Right lobe of liver (tissue), 6 donors: ENCODE measurements around the gene DENND4A. TPM values are rescaled to one million over a fixed set of nuclear protein-coding genes. Genes with fewer than 3 reads are reported as not detected.

ENCODE experiments used
- ATAC-seq, 4 donors: fragments of 200-7000 bp; cut with Tn5 transposase; one replicate each; pipeline ENCODE4 v1.9.1; 2020; ENCODE audit warnings: mild to moderate bottlenecking in 4 of 4, moderate library complexity in 4 of 4
- DNase-seq, 3 donors: peaks; one replicate each; pipeline ENCODE4 v3.0.0-alpha.2; 2020
- H3K27ac ChIP-seq, 3 donors: fragments of 200-600 bp; one replicate each; pipeline ENCODE4 v1.8.0; 2022
- H3K27me3 ChIP-seq, 2 donors: fragments of 200-600 bp; one replicate each; pipeline ENCODE4 v1.8.0; 2022
- H3K36me3 ChIP-seq, 4 donors: fragments of 200-600 bp; sonication (generic) in 1 of 4; one replicate each; pipeline versions ENCODE4 v1.5.1 to v1.8.0; 2017 to 2022; ENCODE audit warnings: control low read depth in 1 of 4
- H3K4me1 ChIP-seq, 4 donors: fragments of 200-600 bp; sonication (generic) in 1 of 4; one replicate each; pipeline versions ENCODE4 v1.5.1 to v1.8.0; 2017 to 2022; ENCODE audit warnings: control low read depth in 1 of 4
- H3K4me3 ChIP-seq, 3 donors: fragments of 200-600 bp; one replicate each; pipeline ENCODE4 v1.8.0; 2022
- H3K9me3 ChIP-seq, 4 donors: fragments of 200-600 bp; sonication (generic) in 1 of 4; one replicate each; pipeline versions ENCODE4 v1.5.1 to v1.8.0; 2017 to 2022; ENCODE audit warnings: control low read depth in 1 of 4
- POLR2A ChIP-seq: fragments of 450-650 bp; IDR thresholded peaks from one replicate; pipeline ENCODE4 v1.6.1; 2017; ENCODE audit warnings: antibody characterized with exemption, mild to moderate bottlenecking
- WGBS: methylation state at CpG from one replicate; pipeline ENCODE4 v1.1.6; 2018; ENCODE audit warnings: low coverage, low lambda C conversion rate; ENCODE audit not compliant: insufficient coverage; ENCODE audit errors: missing lambda C conversion rate; 5-methylcytosine and 5-hydroxymethylcytosine counted together
- intact Hi-C, 2 donors: fragments of 100-400 bp; cut with DNase I; formaldehyde crosslinking; loops; one replicate each; pipeline versions ENCODE4 v1.11.2 to v1.14.1; 2022
- total RNA-seq, 6 experiments: library from RNA; depleted of rRNA in 2 of 6; stranded (reverse); fragments of >200 nt in 2 of 6; fragmentation: NEBNext Ultra II Directional in 3 of 6; extraction: Animal tissue kit (Norgen Biotek cat#: 25700) in 3 of 6; gene quantifications; one replicate each; pipeline versions ENCODE4 v1.1.0 to v1.2.4, GENCODE V29; 2016 to 2023
- TF ChIP-seq, protein P1 (sequence below), 4 donors: fragments of 200-600 bp in 3 of 4; fragments of 450-650 bp in 1 of 4; IDR thresholded peaks; one replicate each; pipeline versions ENCODE4 v1.5.1 to v1.8.0; 2016 to 2022; ENCODE audit warnings: antibody characterized with exemption in 4 of 4, mild to moderate bottlenecking in 2 of 4
- donor health status: DM: no; HTN: yes; CAD: no.
- donor health status: DM: no; HTN: no; CAD: no.
- donor health status: DM: no; HTN: no; CAD: no.
- donor health status: DM: no; HTN: yes; CAD: no.
- donor health status: DM: no; HTN: yes; CAD: no.

DENND4A gene
- total RNA-seq, 6 experiments from 2014 or later: 12.7 to 32.4 (median 21.5) TPM

DNA sequence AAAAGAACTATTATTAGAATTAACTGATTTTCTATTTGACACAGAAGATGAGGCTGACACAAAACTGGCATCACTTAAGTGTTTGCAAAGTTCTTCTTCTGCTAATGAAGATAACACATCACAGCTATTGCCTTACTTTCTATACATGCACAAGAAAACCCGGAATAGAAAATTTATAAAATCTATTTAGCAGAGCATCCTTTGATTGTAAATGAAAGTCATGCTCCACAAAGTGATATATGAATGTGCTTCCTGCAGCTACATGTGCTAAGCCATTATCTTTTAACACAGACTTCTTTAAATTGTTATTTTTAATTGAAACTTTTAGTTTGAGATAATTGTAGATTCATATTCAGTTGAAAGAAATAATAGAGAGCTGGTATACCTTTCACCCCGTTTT lies 27.0 kb downstream of the DENND4A start:
- 64% methylated on average over 2 of the region's 2 CpGs for WGBS
- Histone ChIP-seq H3K4me1 (peaks cover 0 to 16% (median 5%) of the 10 kb centered on the region in 4 donors), H3K4me3 (no peak overlapping the region)

DNA sequence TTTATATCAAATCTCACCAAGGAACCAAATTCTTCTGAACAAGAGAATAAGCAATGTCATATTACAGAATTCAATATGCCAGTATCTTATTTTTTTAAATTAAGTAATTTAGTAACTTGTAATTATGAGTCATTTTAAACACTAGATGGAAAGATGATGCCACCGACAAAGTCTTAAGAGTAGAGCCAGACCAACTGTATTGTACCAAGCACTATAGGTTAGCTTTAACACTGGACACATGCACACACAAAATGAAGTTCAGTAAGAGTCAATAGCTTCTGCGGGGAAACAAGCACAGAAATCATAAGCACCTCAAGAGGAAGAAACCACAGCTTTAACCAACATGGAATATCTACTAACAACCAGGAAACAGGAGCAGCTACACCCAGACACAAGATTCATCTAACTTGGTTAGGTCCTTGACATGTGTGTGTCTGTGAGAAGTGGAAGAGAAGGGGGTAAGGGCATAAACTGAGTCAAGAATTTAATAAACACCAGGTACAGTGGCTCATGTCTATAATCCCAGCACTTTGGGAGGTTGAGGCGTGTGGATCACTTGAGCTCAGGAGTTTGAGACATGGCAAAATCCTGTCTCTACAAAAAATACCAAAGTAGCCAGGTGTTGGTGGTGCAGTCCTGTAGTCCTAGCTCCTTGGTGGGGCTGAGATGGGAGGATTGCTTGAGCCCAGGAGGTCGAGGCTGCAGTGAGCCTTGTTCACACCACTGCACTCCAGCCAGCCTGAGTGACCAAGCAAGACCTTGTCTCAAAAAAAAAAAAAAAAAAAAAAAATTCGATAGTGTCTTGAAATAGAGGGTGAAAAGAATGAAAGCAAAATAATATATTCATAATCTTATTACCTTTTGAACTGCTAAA lies 28.9 kb downstream of the DENND4A start:
- no peaks in the 10 kb centered on the region for H3K9me3 ChIP-seq
- no peak overlapping the region for H3K27ac ChIP-seq
- no peaks in the 10 kb centered on the region for H3K36me3 ChIP-seq
- intact Hi-C loops: no loop called here
- H3K4me1 ChIP-seq: peaks cover 0 to 7% (median 0%) of the 10 kb centered on the region in 4 donors
- TF ChIP-seq POLR2A: no peak
- TF ChIP-seq, protein P1, sequence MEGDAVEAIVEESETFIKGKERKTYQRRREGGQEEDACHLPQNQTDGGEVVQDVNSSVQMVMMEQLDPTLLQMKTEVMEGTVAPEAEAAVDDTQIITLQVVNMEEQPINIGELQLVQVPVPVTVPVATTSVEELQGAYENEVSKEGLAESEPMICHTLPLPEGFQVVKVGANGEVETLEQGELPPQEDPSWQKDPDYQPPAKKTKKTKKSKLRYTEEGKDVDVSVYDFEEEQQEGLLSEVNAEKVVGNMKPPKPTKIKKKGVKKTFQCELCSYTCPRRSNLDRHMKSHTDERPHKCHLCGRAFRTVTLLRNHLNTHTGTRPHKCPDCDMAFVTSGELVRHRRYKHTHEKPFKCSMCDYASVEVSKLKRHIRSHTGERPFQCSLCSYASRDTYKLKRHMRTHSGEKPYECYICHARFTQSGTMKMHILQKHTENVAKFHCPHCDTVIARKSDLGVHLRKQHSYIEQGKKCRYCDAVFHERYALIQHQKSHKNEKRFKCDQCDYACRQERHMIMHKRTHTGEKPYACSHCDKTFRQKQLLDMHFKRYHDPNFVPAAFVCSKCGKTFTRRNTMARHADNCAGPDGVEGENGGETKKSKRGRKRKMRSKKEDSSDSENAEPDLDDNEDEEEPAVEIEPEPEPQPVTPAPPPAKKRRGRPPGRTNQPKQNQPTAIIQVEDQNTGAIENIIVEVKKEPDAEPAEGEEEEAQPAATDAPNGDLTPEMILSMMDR (IDR thresholded peaks at IDR 0.05): no peak
- H3K4me3 ChIP-seq: no peak overlapping the region
- no peak for DNase-seq
- 65% methylated on average over 4 of the region's 5 CpGs for WGBS
- ATAC-seq: no peak
- H3K27me3 ChIP-seq: no peaks in the 10 kb centered on the region

More for the DNA sequence above, 27.0 kb downstream of the DENND4A start:
- Histone ChIP-seq H3K9me3 (no peaks in the 10 kb centered on the region), H3K36me3 (no peaks in the 10 kb centered on the region), H3K27me3 (no peaks in the 10 kb centered on the region), H3K27ac (no peak overlapping the region)
- DNase-seq (no peak), ATAC-seq (no peak)
- no peak for TF ChIP-seq POLR2A
- intact Hi-C loops: no loop called here

DNA sequence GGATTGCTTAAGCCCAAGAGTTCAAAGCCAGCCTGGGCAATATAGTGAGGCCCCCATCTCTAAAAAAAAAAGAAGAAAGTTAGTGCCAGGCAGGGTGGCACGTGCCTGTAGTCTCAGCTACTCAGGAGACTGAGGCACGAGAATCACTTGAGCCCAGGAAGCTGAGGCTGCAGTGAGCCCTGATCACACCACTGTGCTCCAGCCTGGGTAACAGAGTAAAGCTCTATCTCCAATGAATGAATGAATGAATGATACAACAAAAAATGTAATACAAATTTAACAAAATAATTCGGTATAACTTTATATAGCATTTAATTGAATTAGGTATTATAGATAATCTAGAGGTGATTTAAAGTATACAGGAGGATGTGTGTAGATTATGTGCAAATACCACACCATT lies 29.7 kb downstream of the DENND4A start:
- no peak overlapping the region for H3K4me3 ChIP-seq
- no peak for TF ChIP-seq POLR2A
- TF ChIP-seq, protein P1 (IDR thresholded peaks at IDR 0.05): no peak
- no peaks in the 10 kb centered on the region for H3K36me3 ChIP-seq
- intact Hi-C loops: no loop called here
- WGBS: 79% methylated on average over 3 of the region's 3 CpGs
- H3K27ac ChIP-seq: no peak overlapping the region
- H3K4me1 ChIP-seq: peaks cover 0 to 7% (median 0%) of the 10 kb centered on the region in 4 donors
- no peaks in the 10 kb centered on the region for H3K9me3 ChIP-seq
- H3K27me3 ChIP-seq: no peaks in the 10 kb centered on the region
- DNase-seq (no peak), ATAC-seq (no peak)

DNA sequence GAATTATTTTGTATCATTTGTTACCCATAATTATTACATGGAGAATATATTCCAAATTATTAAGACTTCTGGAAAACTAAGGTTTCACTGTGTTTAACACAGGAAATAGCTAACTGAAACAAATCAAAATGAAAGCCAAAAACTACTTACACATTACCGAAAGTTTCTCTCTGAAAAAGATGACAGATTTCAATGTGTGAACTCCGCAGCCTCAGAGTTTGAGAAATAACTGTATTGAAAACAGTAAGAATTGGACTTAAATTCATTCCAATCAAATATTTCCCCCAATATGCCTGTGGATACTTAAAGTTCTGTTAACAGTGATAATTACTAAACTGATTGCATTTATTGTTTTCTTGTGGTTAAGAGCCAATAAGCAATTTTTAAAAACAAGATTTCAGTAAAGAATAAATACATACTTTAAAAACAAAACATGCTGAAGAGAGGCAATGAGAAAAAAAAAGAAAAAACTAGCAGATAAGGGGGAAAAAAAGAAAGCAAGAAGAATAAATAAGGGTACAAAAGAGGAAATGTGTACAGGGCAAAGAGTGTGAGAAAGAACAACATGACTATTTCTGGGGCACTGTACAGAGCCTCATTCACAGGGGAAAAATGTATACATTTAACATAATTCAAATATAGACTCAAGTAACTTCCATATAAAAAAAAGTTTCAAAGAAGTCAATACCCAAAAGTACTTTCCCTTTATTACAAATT lies 30.7 kb downstream of the DENND4A start:
- DNase-seq (no peak), ATAC-seq (no peak)
- H3K27me3 ChIP-seq: no peaks in the 10 kb centered on the region
- H3K4me1 ChIP-seq: no peaks in the 10 kb centered on the region
- H3K4me3 ChIP-seq: no peak overlapping the region
- TF ChIP-seq, protein P1 (IDR thresholded peaks at IDR 0.05): no peak
- TF ChIP-seq POLR2A: no peak
- WGBS: 88% methylated on average over 2 of the region's 2 CpGs
- no peaks in the 10 kb centered on the region for H3K36me3 ChIP-seq
- intact Hi-C loops: no loop called here
- no peaks in the 10 kb centered on the region for H3K9me3 ChIP-seq
- no peak overlapping the region for H3K27ac ChIP-seq

DNA sequence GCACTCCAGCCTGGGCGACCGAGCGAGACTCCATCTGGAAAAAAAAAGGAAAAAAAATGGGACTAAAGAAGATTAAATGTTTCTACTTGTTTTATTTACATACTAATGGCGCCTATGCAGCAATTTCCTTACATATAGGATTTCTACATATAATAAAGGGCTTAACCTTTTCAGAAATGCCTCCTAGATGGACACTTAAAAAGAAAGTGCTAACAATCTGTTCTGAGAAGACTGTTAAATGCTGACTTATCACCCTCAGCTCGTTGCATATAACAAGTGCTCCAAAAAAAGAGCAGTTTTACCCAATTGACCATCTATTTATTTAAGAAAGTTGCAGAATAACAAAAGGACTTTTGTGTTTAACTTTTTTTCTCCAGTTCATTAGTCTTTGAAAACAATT lies 32.7 kb downstream of the DENND4A start:
- ATAC-seq: no peak
- no peak for TF ChIP-seq POLR2A
- TF ChIP-seq, protein P1 (IDR thresholded peaks at IDR 0.05): no peak
- H3K27me3 ChIP-seq: no peaks in the 10 kb centered on the region
- no peaks in the 10 kb centered on the region for H3K4me1 ChIP-seq
- no peaks in the 10 kb centered on the region for H3K9me3 ChIP-seq
- no peak for DNase-seq
- WGBS: 92% methylated on average over 5 of the region's 5 CpGs
- no peak overlapping the region for H3K4me3 ChIP-seq
- H3K36me3 ChIP-seq: peaks cover 0 to 10% (median 0%) of the 10 kb centered on the region in 4 donors
- intact Hi-C loops: no loop called here
- no peak overlapping the region for H3K27ac ChIP-seq
